Measurements from ENCODE around the gene SCN7A. TPM values are rescaled to one million over a fixed set of nuclear protein-coding genes. Genes with fewer than 3 reads are reported as not detected.

The SCN7A gene
- total RNA-seq, 1 donor from 2014 or later = 0.11 TPM

DNA sequence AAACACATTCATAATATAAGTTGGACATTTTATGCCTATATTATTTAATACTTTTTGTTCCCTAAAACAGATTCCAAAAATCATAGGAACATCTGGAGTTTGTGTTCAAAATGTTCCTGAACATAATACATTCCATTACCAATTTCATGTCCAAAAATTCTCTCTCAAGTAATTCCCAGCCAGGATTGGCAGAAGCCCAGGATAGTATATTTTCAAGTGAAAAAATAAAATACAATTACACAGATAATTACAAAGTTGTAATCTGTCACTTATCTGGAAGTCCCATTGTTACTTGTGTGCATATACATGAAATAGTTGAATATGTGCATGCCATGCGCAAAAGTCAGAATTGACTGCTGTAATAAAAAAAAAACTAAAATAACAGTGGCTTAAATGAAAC, 5.2 kb upstream of the SCN7A start:
- DNase-seq (ENCODE audit: extremely low spot score, unreplicated experiment) = no peak
- no peak overlapping the region for H3K4me3 Mint-ChIP-seq (ENCODE audit: unreplicated experiment)
- H3K27me3 Mint-ChIP-seq (ENCODE audit: unreplicated experiment) = peaks cover 26% of the 10 kb centered on the region
- peaks cover 3% of the 10 kb centered on the region for H3K4me1 Mint-ChIP-seq (ENCODE audit: unreplicated experiment)
- no peaks in the 10 kb centered on the region for H3K9me3 Mint-ChIP-seq (ENCODE audit: unreplicated experiment)
- TF ChIP-seq, protein P1, sequence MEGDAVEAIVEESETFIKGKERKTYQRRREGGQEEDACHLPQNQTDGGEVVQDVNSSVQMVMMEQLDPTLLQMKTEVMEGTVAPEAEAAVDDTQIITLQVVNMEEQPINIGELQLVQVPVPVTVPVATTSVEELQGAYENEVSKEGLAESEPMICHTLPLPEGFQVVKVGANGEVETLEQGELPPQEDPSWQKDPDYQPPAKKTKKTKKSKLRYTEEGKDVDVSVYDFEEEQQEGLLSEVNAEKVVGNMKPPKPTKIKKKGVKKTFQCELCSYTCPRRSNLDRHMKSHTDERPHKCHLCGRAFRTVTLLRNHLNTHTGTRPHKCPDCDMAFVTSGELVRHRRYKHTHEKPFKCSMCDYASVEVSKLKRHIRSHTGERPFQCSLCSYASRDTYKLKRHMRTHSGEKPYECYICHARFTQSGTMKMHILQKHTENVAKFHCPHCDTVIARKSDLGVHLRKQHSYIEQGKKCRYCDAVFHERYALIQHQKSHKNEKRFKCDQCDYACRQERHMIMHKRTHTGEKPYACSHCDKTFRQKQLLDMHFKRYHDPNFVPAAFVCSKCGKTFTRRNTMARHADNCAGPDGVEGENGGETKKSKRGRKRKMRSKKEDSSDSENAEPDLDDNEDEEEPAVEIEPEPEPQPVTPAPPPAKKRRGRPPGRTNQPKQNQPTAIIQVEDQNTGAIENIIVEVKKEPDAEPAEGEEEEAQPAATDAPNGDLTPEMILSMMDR (IDR thresholded peaks at IDR 0.05) = no peak
- no peak overlapping the region for H3K27ac Mint-ChIP-seq (ENCODE audit: unreplicated experiment)
- H3K36me3 Mint-ChIP-seq (ENCODE audit: unreplicated experiment) = no peaks in the 10 kb centered on the region

DNA sequence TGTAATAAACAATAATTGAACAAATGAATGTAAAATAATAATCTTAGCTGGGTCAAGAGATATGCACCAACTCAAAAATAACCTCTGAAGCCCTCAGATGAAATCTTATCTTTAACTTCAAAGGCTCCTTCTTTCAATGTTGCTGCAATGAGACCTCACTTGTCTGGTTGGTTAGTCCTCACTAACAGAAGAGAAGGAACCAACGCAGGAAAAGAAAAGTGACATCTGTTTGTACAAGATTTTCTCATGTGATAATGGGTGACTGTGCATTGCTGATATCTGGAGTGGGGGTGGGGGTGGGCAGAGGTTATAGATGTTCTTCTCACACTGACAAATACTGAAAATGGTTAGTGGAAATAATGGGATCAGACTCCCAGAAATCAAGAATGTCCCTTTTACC, 2.6 kb downstream of the SCN7A start:
- Mint-ChIP-seq H3K4me3 (ENCODE audit: unreplicated experiment) (no peak overlapping the region), H3K27ac (ENCODE audit: unreplicated experiment) (no peak overlapping the region), H3K4me1 (ENCODE audit: unreplicated experiment) (peaks cover 7% of the 10 kb centered on the region), H3K9me3 (ENCODE audit: unreplicated experiment) (no peaks in the 10 kb centered on the region), H3K27me3 (ENCODE audit: unreplicated experiment) (peaks cover 41% of the 10 kb centered on the region), H3K36me3 (ENCODE audit: unreplicated experiment) (no peaks in the 10 kb centered on the region)
- no peak for DNase-seq (ENCODE audit: extremely low spot score, unreplicated experiment)
- TF ChIP-seq, protein P1 (IDR thresholded peaks at IDR 0.05) = no peak

DNA sequence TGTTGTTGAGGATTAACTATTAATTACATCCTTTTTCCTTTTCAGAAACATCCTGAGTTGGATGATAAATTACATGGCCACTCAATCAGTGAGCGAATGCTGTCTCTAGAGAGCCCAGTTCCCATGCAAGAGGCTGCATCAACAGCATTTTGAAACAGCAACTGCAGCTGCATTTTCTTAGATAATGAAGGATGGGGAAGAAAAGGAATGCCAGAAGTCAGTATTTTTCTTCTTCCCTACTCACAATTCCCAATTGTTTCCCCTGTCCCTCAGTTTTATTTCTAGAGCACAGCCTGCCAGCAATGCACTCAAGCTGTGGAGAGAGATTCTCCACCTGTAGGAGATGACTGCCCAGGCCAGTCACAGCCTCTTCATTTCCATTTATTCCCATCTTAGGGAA, 6.9 kb downstream of the SCN7A start:
- H3K27ac Mint-ChIP-seq (ENCODE audit: unreplicated experiment) = no peak overlapping the region
- H3K36me3 Mint-ChIP-seq (ENCODE audit: unreplicated experiment) = no peaks in the 10 kb centered on the region

DNA sequence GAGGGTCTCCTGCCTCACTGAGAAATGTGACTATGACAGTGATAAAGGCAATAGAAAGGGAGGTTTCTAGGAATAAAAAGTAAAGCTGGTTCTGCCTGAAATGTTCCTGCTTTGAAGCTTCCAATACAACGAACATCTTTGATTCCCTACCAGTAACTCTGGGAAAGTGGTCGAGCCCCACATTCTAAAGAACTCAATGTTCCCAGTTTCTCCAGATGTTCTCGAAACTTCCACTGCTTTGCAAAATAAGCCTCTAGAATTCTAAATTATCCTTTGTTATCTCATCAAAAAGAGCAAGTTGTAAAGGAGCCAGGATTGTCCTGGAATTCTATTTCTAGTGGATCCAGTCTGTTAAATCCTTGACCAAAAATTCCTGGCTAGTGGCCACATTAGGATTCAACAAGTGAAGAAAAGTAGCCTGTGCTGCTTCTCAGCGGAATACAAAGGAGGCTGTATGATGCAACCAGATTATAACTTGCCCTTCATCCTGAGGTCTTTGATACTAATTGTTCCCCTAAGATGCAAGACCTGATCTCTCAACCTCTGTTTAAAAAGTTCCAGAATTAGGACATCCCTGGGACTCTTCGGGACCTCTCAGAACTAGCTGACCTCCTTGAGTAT, 8.4 kb downstream of the SCN7A start:
- H3K4me3 Mint-ChIP-seq (ENCODE audit: unreplicated experiment) = no peak overlapping the region
- no peaks in the 10 kb centered on the region for H3K4me1 Mint-ChIP-seq (ENCODE audit: unreplicated experiment)
- DNase-seq (ENCODE audit: extremely low spot score, unreplicated experiment) = no peak

More for the DNA sequence above, 6.9 kb downstream of the SCN7A start:
- Mint-ChIP-seq H3K4me3 (ENCODE audit: unreplicated experiment) (no peak overlapping the region), H3K9me3 (ENCODE audit: unreplicated experiment) (no peaks in the 10 kb centered on the region), H3K27me3 (ENCODE audit: unreplicated experiment) (peaks cover 29% of the 10 kb centered on the region), H3K4me1 (ENCODE audit: unreplicated experiment) (no peaks in the 10 kb centered on the region)
- no peak for DNase-seq (ENCODE audit: extremely low spot score, unreplicated experiment)
- TF ChIP-seq, protein P1 (IDR thresholded peaks at IDR 0.05) = no peak

DNA sequence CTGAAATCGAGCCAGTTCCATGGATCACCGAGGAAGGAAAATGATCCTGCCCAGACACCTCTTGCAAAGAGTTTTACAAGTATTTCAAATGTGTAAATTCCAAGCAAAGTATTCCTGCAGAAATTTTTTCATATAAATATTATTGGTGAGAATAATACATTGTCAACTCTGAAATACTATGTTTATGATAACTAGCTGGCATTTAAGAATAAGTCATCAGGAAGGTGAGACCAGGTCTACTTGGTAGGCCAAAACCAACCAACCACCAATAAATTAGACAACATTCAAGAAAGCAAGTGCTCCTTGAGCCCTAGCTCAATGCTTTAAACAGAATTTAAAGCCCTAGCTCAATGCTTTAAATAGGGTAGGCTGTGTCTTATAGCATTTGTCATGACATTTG, 21.7 kb downstream of the SCN7A start:
- TF ChIP-seq, protein P1 (IDR thresholded peaks at IDR 0.05) = no peak
- no peaks in the 10 kb centered on the region for H3K9me3 Mint-ChIP-seq (ENCODE audit: unreplicated experiment)
- H3K4me1 Mint-ChIP-seq (ENCODE audit: unreplicated experiment) = no peaks in the 10 kb centered on the region
- peaks cover 3% of the 10 kb centered on the region for H3K27me3 Mint-ChIP-seq (ENCODE audit: unreplicated experiment)
- H3K36me3 Mint-ChIP-seq (ENCODE audit: unreplicated experiment) = no peaks in the 10 kb centered on the region
- H3K27ac Mint-ChIP-seq (ENCODE audit: unreplicated experiment) = no peak overlapping the region
- H3K4me3 Mint-ChIP-seq (ENCODE audit: unreplicated experiment) = no peak overlapping the region
- DNase-seq (ENCODE audit: extremely low spot score, unreplicated experiment) = no peak

More for the DNA sequence above, 8.4 kb downstream of the SCN7A start:
- Mint-ChIP-seq H3K27me3 (ENCODE audit: unreplicated experiment) (peaks cover 24% of the 10 kb centered on the region), H3K36me3 (ENCODE audit: unreplicated experiment) (no peaks in the 10 kb centered on the region), H3K27ac (ENCODE audit: unreplicated experiment) (no peak overlapping the region), H3K9me3 (ENCODE audit: unreplicated experiment) (no peaks in the 10 kb centered on the region)
- TF ChIP-seq, protein P1 (IDR thresholded peaks at IDR 0.05) = no peak
